GM13977 (cell line): Measurements from ENCODE around the gene PCDH9.

Source experiments
- DNase-seq: peaks from one replicate; pipeline ENCODE4 v3.0.0; 2012; ENCODE audit warnings: low spot score
- CTCF ChIP-seq: IDR thresholded peaks from 2 replicates; pipeline ENCODE4 v1.5.1; 2012; ENCODE audit warnings: mild to moderate bottlenecking, control low read depth; ENCODE audit not compliant: insufficient read depth; ENCODE audit errors: extremely low read depth, missing control alignments
- in situ Hi-C: fragments of 300-500 bp; cut with MboI; formaldehyde crosslinking; loops from one replicate; pipeline ENCODE4 v1.12.0; 2022; ENCODE audit warnings: low sequenced_read_pairs, low pct_unique_long_range_greater_than_20kb, mixed read lengths, inconsistent platforms; ENCODE audit not compliant: unreplicated experiment

PCDH9 gene

GRCh38 chr13:66849706-66850105 lies 380.4 kb downstream of the PCDH9 start:
- TF ChIP-seq CTCF, result no peak
- in situ Hi-C loops, result no loop called here

GRCh38 chr13:66847541-66847940 lies 382.6 kb downstream of the PCDH9 start:
- DNase-seq, result no peak
- TF ChIP-seq CTCF, result no peak
- in situ Hi-C loops, result no loop called here

More at GRCh38 chr13:66849706-66850105, 380.4 kb downstream of the PCDH9 start:
- DNase-seq, result no peak

- DNase-seq, result no peak
- no peak for TF ChIP-seq CTCF
- in situ Hi-C loops, result no loop called here
Observed at GRCh38 chr13:66845393-66845792, 384.7 kb downstream of the PCDH9 start.

- in situ Hi-C loops, result no loop called here
- TF ChIP-seq CTCF, result no peak
- no peak for DNase-seq
Observed at GRCh38 chr13:66844933-66845332, 385.2 kb downstream of the PCDH9 start.

- DNase-seq, result no peak
- no peak for TF ChIP-seq CTCF
- in situ Hi-C loops, result no loop called here
Observed at GRCh38 chr13:66842766-66843165, 387.4 kb downstream of the PCDH9 start.

- DNase-seq, result no peak
- TF ChIP-seq CTCF, result no peak
- in situ Hi-C loops, result no loop called here
Observed at GRCh38 chr13:66840621-66841020, 389.5 kb downstream of the PCDH9 start.

GRCh38 chr13:66837246-66837645 lies 392.9 kb downstream of the PCDH9 start:
- in situ Hi-C loops, result no loop called here
- TF ChIP-seq CTCF, result no peak
- DNase-seq, result no peak
